Testis (tissue), 2 donors: ENCODE results near the gene DHRS7B.

Experiments used
- CTCF ChIP-seq, 3 experiments: fragments of 450-650 bp in 2 of 3; fragments of 200-600 bp in 1 of 3; sonication (generic) in 1 of 3; IDR thresholded peaks; one replicate each; pipeline ENCODE4 v1.5.1; 2016 to 2019; ENCODE audit warnings: antibody characterized with exemption in 3 of 3, mild to moderate bottlenecking in 2 of 3, moderate library complexity in 1 of 3
- POLR2A ChIP-seq: fragments of 450-650 bp; IDR thresholded peaks from one replicate; pipeline ENCODE4 v1.6.1; 2017; ENCODE audit warnings: antibody characterized with exemption, mild to moderate bottlenecking, moderate library complexity

- no peak for TF ChIP-seq CTCF (IDR thresholded peaks at IDR 0.05)
- no peak for TF ChIP-seq POLR2A
Observed at GRCh38 chr17:21152731-21153130, 26.0 kb downstream of the DHRS7B start.
